KMS-11 (cell line): Measurements from ENCODE around the gene ADGRV1.

ENCODE experiments used
- H2AFZ ChIP-seq: fragments of 200-600 bp; sonication (generic); 2 replicates; pipeline ENCODE4 v1.6.1; 2016; ENCODE audit warnings: antibody characterized with exemption, mixed run types, low read depth
- H3K27ac ChIP-seq: fragments of 200-600 bp; sonication (generic); 2 replicates; pipeline ENCODE4 v1.6.1; 2016; ENCODE audit warnings: mild to moderate bottlenecking, mixed run types
- H3K27me3 ChIP-seq: fragments of 200-600 bp; sonication (generic); 2 replicates; pipeline ENCODE4 v1.6.1; 2017; ENCODE audit warnings: mild to moderate bottlenecking, low read depth, mixed run types, moderate library complexity; ENCODE audit not compliant: insufficient read depth
- H3K36me3 ChIP-seq: fragments of 200-600 bp; sonication (generic); 2 replicates; pipeline ENCODE4 v1.6.1; 2017; ENCODE audit warnings: mild to moderate bottlenecking, mixed run types; ENCODE audit not compliant: insufficient read depth
- H3K4me1 ChIP-seq: fragments of 200-600 bp; sonication (generic); 2 replicates; pipeline ENCODE4 v1.6.1; 2016; ENCODE audit warnings: mild to moderate bottlenecking, low read depth, mixed run types; ENCODE audit not compliant: poor library complexity, severe bottlenecking
- H3K4me2 ChIP-seq: fragments of 200-600 bp; sonication (generic); 2 replicates; pipeline ENCODE4 v1.7.0; 2016; ENCODE audit warnings: mild to moderate bottlenecking, mixed run types
- H3K4me3 ChIP-seq: fragments of 200-600 bp; sonication (generic); IDR thresholded peaks from 2 replicates; pipeline ENCODE4 v1.6.1; 2017; ENCODE audit warnings: low read depth, low read length, mixed read lengths; ENCODE audit not compliant: insufficient read depth
- H3K79me2 ChIP-seq: fragments of 200-600 bp; sonication (generic); 2 replicates; pipeline ENCODE4 v1.6.1; 2016; ENCODE audit warnings: low read depth, mixed run types; ENCODE audit not compliant: insufficient read depth
- H3K9ac ChIP-seq: fragments of 200-600 bp; sonication (generic); 2 replicates; pipeline ENCODE4 v1.6.1; 2016; ENCODE audit warnings: mild to moderate bottlenecking, mixed run types
- H4K20me1 ChIP-seq: fragments of 200-600 bp; sonication (generic); 2 replicates; pipeline ENCODE4 v1.6.1; 2016; ENCODE audit warnings: mild to moderate bottlenecking, mixed run types; ENCODE audit not compliant: insufficient read depth
- CTCF ChIP-seq: fragments of 200-600 bp; sonication (generic); conservative IDR thresholded peaks from 2 replicates; pipeline ENCODE4 v1.6.1; 2017; ENCODE audit warnings: low read depth, mild to moderate bottlenecking, antibody characterized with exemption, low read length, moderate library complexity, mixed read lengths

ADGRV1 gene

GRCh38 chr5:91052977-91053740, 494.6 kb downstream of the ADGRV1 start:
- no peaks in the 10 kb centered on the region for H3K36me3 ChIP-seq
- H3K4me3 ChIP-seq: no peak overlapping the region
- no peak for TF ChIP-seq CTCF
- no peak overlapping the region for H3K4me2 ChIP-seq
- H3K27ac ChIP-seq: no peak overlapping the region
- H3K27me3 ChIP-seq: no peaks in the 10 kb centered on the region
- no peak overlapping the region for H2AFZ ChIP-seq
- no peaks in the 10 kb centered on the region for H4K20me1 ChIP-seq
- H3K4me1 ChIP-seq: no peaks in the 10 kb centered on the region
- no peaks in the 10 kb centered on the region for H3K79me2 ChIP-seq
- no peak overlapping the region for H3K9ac ChIP-seq

DNA sequence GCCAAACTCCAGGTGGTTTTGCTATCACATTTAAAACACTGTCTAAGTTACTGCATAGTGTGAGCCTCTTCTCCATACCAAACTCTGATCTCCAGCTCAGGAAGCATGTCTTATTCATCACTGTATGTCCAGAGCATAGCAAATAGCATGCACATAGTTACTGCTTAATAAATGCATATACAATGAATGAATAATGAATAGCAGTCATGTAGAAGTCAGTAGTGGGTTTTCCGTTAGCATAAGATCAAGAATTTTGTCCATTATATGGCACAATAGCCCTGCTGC, 495.1 kb downstream of the ADGRV1 start:
- no peaks in the 10 kb centered on the region for H3K36me3 ChIP-seq
- no peak overlapping the region for H3K4me3 ChIP-seq
- H4K20me1 ChIP-seq: no peaks in the 10 kb centered on the region
- no peak overlapping the region for H2AFZ ChIP-seq
- H3K27ac ChIP-seq: no peak overlapping the region
- H3K9ac ChIP-seq: no peak overlapping the region
- no peaks in the 10 kb centered on the region for H3K79me2 ChIP-seq
- H3K4me2 ChIP-seq: no peak overlapping the region
- TF ChIP-seq CTCF: no peak
- no peaks in the 10 kb centered on the region for H3K27me3 ChIP-seq
- no peaks in the 10 kb centered on the region for H3K4me1 ChIP-seq

- Histone ChIP-seq H3K36me3 (no peaks in the 10 kb centered on the region), H4K20me1 (no peaks in the 10 kb centered on the region), H3K4me1 (no peaks in the 10 kb centered on the region), H3K4me2 (no peak overlapping the region), H3K79me2 (no peaks in the 10 kb centered on the region), H3K27me3 (no peaks in the 10 kb centered on the region), H2AFZ (no peak overlapping the region), H3K9ac (no peak overlapping the region), H3K27ac (no peak overlapping the region), H3K4me3 (no peak overlapping the region)
- TF ChIP-seq CTCF: no peak
Measured at GRCh38 chr5:91058155-91058554, 499.6 kb downstream of the ADGRV1 start.

DNA sequence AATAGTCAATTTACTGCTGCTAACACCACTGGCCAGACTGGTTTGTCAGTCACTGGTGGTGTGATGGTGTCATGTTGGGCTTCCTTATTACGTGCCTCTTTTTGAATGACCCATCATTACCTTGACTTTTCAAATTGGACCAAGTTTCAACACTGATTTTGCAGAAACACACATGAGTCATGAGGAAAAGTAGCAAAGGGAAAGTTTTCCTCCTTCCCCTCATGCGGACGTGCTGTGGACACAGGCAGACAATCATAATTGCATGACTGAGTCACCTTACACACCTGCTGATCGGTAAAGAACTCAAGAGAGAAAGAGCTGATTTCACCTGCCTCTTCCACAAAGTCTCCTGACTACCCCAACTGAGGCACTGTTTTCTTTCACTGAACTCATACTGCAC, 500.0 kb downstream of the ADGRV1 start:
- no peak overlapping the region for H3K4me3 ChIP-seq
- H3K27ac ChIP-seq: no peak overlapping the region
- no peaks in the 10 kb centered on the region for H3K36me3 ChIP-seq
- no peak overlapping the region for H2AFZ ChIP-seq
- H3K27me3 ChIP-seq: no peaks in the 10 kb centered on the region
- H4K20me1 ChIP-seq: no peaks in the 10 kb centered on the region
- H3K4me2 ChIP-seq: no peak overlapping the region
- no peaks in the 10 kb centered on the region for H3K4me1 ChIP-seq
- H3K9ac ChIP-seq: no peak overlapping the region
- TF ChIP-seq CTCF: no peak
- no peaks in the 10 kb centered on the region for H3K79me2 ChIP-seq
